ENCODE results near the gene YPEL5. TPM values are rescaled to one million over a fixed set of nuclear protein-coding genes. Genes with fewer than 3 reads are reported as not detected.

Gene YPEL5
- total and polyA plus RNA-seq, 8 donors: 17.7 to 192 (median 72.0) TPM

- no peaks in the 10 kb centered on the region for H3K9me3 ChIP-seq
- DNase-seq: no peak
- H3K27me3 ChIP-seq: no peaks in the 10 kb centered on the region
- intact Hi-C loops (cut with DNase I; ENCODE audit: low total_unique reads): no loop called here
- TF ChIP-seq POLR2AphosphoS5 (IDR thresholded peaks at IDR 0.05): no peak
- no peak for TF ChIP-seq POLR2A (IDR thresholded peaks at IDR 0.05)
- no peak for TF ChIP-seq EP300 (IDR thresholded peaks at IDR 0.05)
- TF ChIP-seq CTCF (IDR thresholded peaks at IDR 0.05): no peak
- no peaks in the 10 kb centered on the region for H3K4me1 ChIP-seq
- no peaks in the 10 kb centered on the region for H3K36me3 ChIP-seq
- H3K27ac ChIP-seq: no peak overlapping the region
- no peak overlapping the region for H3K4me3 ChIP-seq
- WGBS, 5 donors: 96 to 100% (median 100%) methylated on average over 1 of the region's 1 CpG; no CpG with 5 or more reads in 1 of the 5 donors
Observed at GRCh38 chr2:30172627-30173026, 25.8 kb downstream of the YPEL5 start.

GRCh38 chr2:30177440-30177839, 30.6 kb downstream of the YPEL5 start:
- 92 to 100% (median 100%) methylated on average over 3 of the region's 3 CpGs for WGBS, 5 donors
- intact Hi-C loops (cut with DNase I; ENCODE audit: low total_unique reads): no loop called here
- H3K27ac ChIP-seq: peak overlapping the region in 4 of 5 donors; percentile 62 to 76 (median 67)
- no peaks in the 10 kb centered on the region for H3K27me3 ChIP-seq
- DNase-seq: no peak
- H3K4me1 ChIP-seq: no peaks in the 10 kb centered on the region
- no peaks in the 10 kb centered on the region for H3K9me3 ChIP-seq
- no peak overlapping the region for H3K4me3 ChIP-seq
- TF ChIP-seq POLR2A (IDR thresholded peaks at IDR 0.05): no peak
- H3K36me3 ChIP-seq: no peaks in the 10 kb centered on the region

- Histone ChIP-seq H3K4me1 (no peaks in the 10 kb centered on the region), H3K27ac (peak overlapping the region in 4 of 5 donors; percentile 62 to 76 (median 67)), H3K9me3 (no peaks in the 10 kb centered on the region), H3K36me3 (no peaks in the 10 kb centered on the region), H3K27me3 (no peaks in the 10 kb centered on the region), H3K4me3 (no peak overlapping the region)
- TF ChIP-seq CTCF (IDR thresholded peaks at IDR 0.05) (no peak), POLR2A (IDR thresholded peaks at IDR 0.05) (no peak), EP300 (IDR thresholded peaks at IDR 0.05) (no peak), POLR2AphosphoS5 (IDR thresholded peaks at IDR 0.05) (no peak)
- DNase-seq: no peak
- 79 to 91% (median 86%) methylated on average over 4 of the region's 4 CpGs for WGBS, 5 donors
- intact Hi-C loops (cut with DNase I; ENCODE audit: low total_unique reads): no loop called here
Observed at GRCh38 chr2:30177956-30178355, 31.1 kb downstream of the YPEL5 start.

GRCh38 chr2:30178618-30179434, 32.0 kb downstream of the YPEL5 start:
- TF ChIP-seq POLR2A (IDR thresholded peaks at IDR 0.05) (no peak), CTCF (IDR thresholded peaks at IDR 0.05) (no peak), POLR2AphosphoS5 (IDR thresholded peaks at IDR 0.05) (peak; percentile 46 to 85 (median 68)), EP300 (IDR thresholded peaks at IDR 0.05) (peak; percentile 74)
- Histone ChIP-seq H3K9me3 (no peaks in the 10 kb centered on the region), H3K27ac (peak overlapping the region in 4 of 5 donors; percentile 62 to 76 (median 67)), H3K27me3 (no peaks in the 10 kb centered on the region), H3K36me3 (no peaks in the 10 kb centered on the region), H3K4me3 (no peak overlapping the region), H3K4me1 (no peaks in the 10 kb centered on the region)
- DNase-seq: peak; percentile 26 to 59
- intact Hi-C loops (cut with DNase I; ENCODE audit: low total_unique reads): no loop called here
- 49 to 66% (median 57%) methylated on average over 11 of the region's 11 CpGs for WGBS, 5 donors

- DNase-seq: no peak
- peak overlapping the region in 4 of 5 donors; percentile 59 to 76 (median 64) for H3K27ac ChIP-seq
Observed at GRCh38 chr2:30179536-30179935, 32.7 kb downstream of the YPEL5 start.

More at GRCh38 chr2:30179536-30179935, 32.7 kb downstream of the YPEL5 start:
- Histone ChIP-seq H3K4me1 (no peaks in the 10 kb centered on the region), H3K9me3 (no peaks in the 10 kb centered on the region), H3K27me3 (no peaks in the 10 kb centered on the region), H3K36me3 (no peaks in the 10 kb centered on the region), H3K4me3 (no peak overlapping the region)
- intact Hi-C loops (cut with DNase I; ENCODE audit: low total_unique reads): no loop called here
- 94 to 98% (median 96%) methylated on average over 2 of the region's 2 CpGs for WGBS, 5 donors
- TF ChIP-seq CTCF (IDR thresholded peaks at IDR 0.05) (no peak), EP300 (IDR thresholded peaks at IDR 0.05) (no peak), POLR2AphosphoS5 (IDR thresholded peaks at IDR 0.05) (no peak), POLR2A (IDR thresholded peaks at IDR 0.05) (no peak)
